HepG2 (cell line): Measurements from ENCODE around the gene SCYL1. TPM values are rescaled to one million over a fixed set of nuclear protein-coding genes. Genes with fewer than 3 reads are reported as not detected.

ENCODE experiments used
- AGO2 ChIP-seq: fragments of 200-400 bp; formaldehyde crosslinking; optimal IDR thresholded peaks from 2 replicates; pipeline ENCODE3; 2017; ENCODE audit warnings: mild to moderate bottlenecking, low read depth, low read length, moderate library complexity
- ATF7 ChIP-seq, 2 experiments: fragments of 450-650 bp in 1 of 2; sonication (generic) in 1 of 2; formaldehyde crosslinking in 1 of 2; IDR thresholded peaks; 2 replicates each; pipeline versions ENCODE4 v1.4.0 to v1.6.1; 2016 to 2020; ENCODE audit warnings: antibody characterized with exemption in 1 of 2, mild to moderate bottlenecking in 1 of 2, missing genetic modification reagents in 1 of 2
- EHMT2 ChIP-seq: fragments of 200-600 bp; sonication (generic); IDR thresholded peaks from 2 replicates; pipeline ENCODE4 v1.7.0; 2017; ENCODE audit warnings: antibody characterized with exemption, low read depth, low read length, borderline replicate concordance
- GPBP1L1 ChIP-seq: sonication (generic); formaldehyde crosslinking; IDR thresholded peaks from 2 replicates; pipeline ENCODE4 v1.5.0; 2020; ENCODE audit warnings: mild to moderate bottlenecking, missing genetic modification reagents
- HDAC2 ChIP-seq: sonication (generic); formaldehyde crosslinking; IDR thresholded peaks from 2 replicates; pipeline ENCODE4 v1.4.0; 2020; ENCODE audit warnings: missing genetic modification reagents
- ISL2 ChIP-seq: sonication (generic); formaldehyde crosslinking; IDR thresholded peaks from 2 replicates; pipeline ENCODE4 v1.5.0; 2020; ENCODE audit warnings: missing genetic modification reagents
- MAX ChIP-seq: IDR thresholded peaks from 2 replicates; pipeline ENCODE4 v1.6.1; 2012; ENCODE audit warnings: inconsistent platforms
- MZF1 ChIP-seq: sonication (generic); formaldehyde crosslinking; IDR thresholded peaks from 2 replicates; pipeline ENCODE4 v1.8.1; 2023; ENCODE audit warnings: mild to moderate bottlenecking, missing genetic modification reagents, borderline replicate concordance
- PBX2 ChIP-seq: IDR thresholded peaks from 2 replicates; pipeline ENCODE4 v1.6.1; 2016; ENCODE audit warnings: control low read depth
- POLR2G ChIP-seq: fragments of 200-400 bp; formaldehyde crosslinking; IDR thresholded peaks from 2 replicates; pipeline ENCODE4 v1.6.1; 2018; ENCODE audit warnings: mild to moderate bottlenecking, low read depth, low read length, moderate library complexity
- PRMT3 ChIP-seq: sonication (generic); formaldehyde crosslinking; IDR thresholded peaks from 2 replicates; pipeline ENCODE4 v1.8.1; 2022; ENCODE audit warnings: low read depth, mild to moderate bottlenecking, moderate library complexity, missing genetic modification reagents, borderline replicate concordance
- RBAK ChIP-seq: sonication (generic); formaldehyde crosslinking; IDR thresholded peaks from 2 replicates; pipeline ENCODE4 v1.5.1; 2020; ENCODE audit warnings: mild to moderate bottlenecking, missing genetic modification reagents
- RBFOX2 ChIP-seq: fragments of 200-400 bp; formaldehyde crosslinking; IDR thresholded peaks from 2 replicates; pipeline ENCODE4 v1.6.1; 2017; ENCODE audit warnings: low read depth, mild to moderate bottlenecking, low read length
- TRAFD1 ChIP-seq: sonication (generic); formaldehyde crosslinking; IDR thresholded peaks from 2 replicates; pipeline ENCODE4 v1.5.1; 2020; ENCODE audit warnings: missing genetic modification reagents, mild to moderate bottlenecking, borderline replicate concordance
- ZIK1 ChIP-seq: sonication (generic); formaldehyde crosslinking; IDR thresholded peaks from 2 replicates; pipeline ENCODE4 v1.5.0; 2020; ENCODE audit warnings: mild to moderate bottlenecking, low read depth, missing genetic modification reagents, borderline replicate concordance
- ZNF12 ChIP-seq: sonication (generic); formaldehyde crosslinking; IDR thresholded peaks from 2 replicates; pipeline ENCODE4 v1.5.0; 2020; ENCODE audit warnings: missing genetic modification reagents
- ZNF362 ChIP-seq: sonication (generic); formaldehyde crosslinking; IDR thresholded peaks from 2 replicates; pipeline ENCODE4 v1.4.0; 2020; ENCODE audit warnings: missing genetic modification reagents, mild to moderate bottlenecking, borderline replicate concordance
- ZNF503 ChIP-seq: sonication (generic); formaldehyde crosslinking; IDR thresholded peaks from 2 replicates; pipeline ENCODE4 v1.4.0; 2020; ENCODE audit warnings: missing genetic modification reagents
- ZNF577 ChIP-seq: sonication (generic); formaldehyde crosslinking; IDR thresholded peaks from 2 replicates; pipeline ENCODE4 v1.4.0; 2020; ENCODE audit warnings: mild to moderate bottlenecking, low read depth, missing genetic modification reagents, borderline replicate concordance
- ZNF788 ChIP-seq: sonication (generic); formaldehyde crosslinking; IDR thresholded peaks from 2 replicates; pipeline ENCODE4 v1.5.0; 2020; ENCODE audit warnings: mild to moderate bottlenecking, missing genetic modification reagents, borderline replicate concordance
- ZNF816 ChIP-seq: sonication (generic); formaldehyde crosslinking; IDR thresholded peaks from 2 replicates; pipeline ENCODE4 v1.8.0; 2022; ENCODE audit warnings: missing genetic modification reagents, mild to moderate bottlenecking, borderline replicate concordance
- polyA plus RNA-seq, 8 experiments: library from polyadenylated mRNA; depleted of rRNA in 3 of 8; stranded (reverse) in 7 of 8; unstranded in 1 of 8; fragments of >200 nt; fragmentation: Illumina TruSeq in 4 of 8; extraction: Trizol in 4 of 8; gene quantifications; 2 replicates each; pipeline versions ENCODE4 v1.2.1 to v1.2.3, GENCODE V29; 2011 to 2016; ENCODE audit warnings: low read depth in 4 of 8, missing spikeins in 1 of 8, mixed read lengths in 1 of 8; ENCODE audit not compliant: insufficient read depth in 1 of 8
- total RNA-seq, 5 experiments: library from RNA; depleted of rRNA; stranded (reverse); fragments of >200 nt; fragmentation: Illumina TruSeq; extraction: Trizol; gene quantifications; 2 replicates each; pipeline ENCODE4 v1.2.3, GENCODE V29; 2016; ENCODE audit warnings: low read depth in 1 of 5

SCYL1 gene
- total and polyA plus RNA-seq, 2 of the 13 experiments (the other 11 are each of a cell fraction or from before 2014, with no cell fraction given), result 65.9 to 103 TPM

GRCh38 chr11:65503949-65504673 is 20.8 kb upstream of the SCYL1 start (continued):
- no peak for TF ChIP-seq HDAC2 (CRISPR knock-in tag)
- TF ChIP-seq GPBP1L1 (CRISPR knock-in tag), result no peak
- TF ChIP-seq ISL2, result no peak
- no peak for TF ChIP-seq EHMT2
- TF ChIP-seq RBAK (CRISPR knock-in tag), result no peak
- TF ChIP-seq PBX2, result no peak
- peak; percentile 66; the same call in 1 of the 2 replicates for TF ChIP-seq ZNF362 (CRISPR knock-in tag)
- peak; percentile 41 for TF ChIP-seq AGO2
- no peak for TF ChIP-seq MZF1 (CRISPR knock-in tag)
- TF ChIP-seq RBFOX2, result peak; percentile 59
- TF ChIP-seq ZNF12 (CRISPR knock-in tag), result peak; percentile 57; the same call in 1 of the 2 replicates
- no peak for TF ChIP-seq ZNF577 (CRISPR knock-in tag)
- no peak for TF ChIP-seq PRMT3
- peak; percentile 61 for TF ChIP-seq POLR2G
- no peak for TF ChIP-seq ZNF816
- TF ChIP-seq TRAFD1 (CRISPR knock-in tag), result no peak
- no peak for TF ChIP-seq MAX
- no peak for TF ChIP-seq ZIK1 (CRISPR knock-in tag)
- no peak for TF ChIP-seq ZNF788 (CRISPR knock-in tag)
- TF ChIP-seq ZNF503 (CRISPR knock-in tag), result no peak
- TF ChIP-seq ATF7 (IDR thresholded peaks at IDR 0.05), result no peak
- TF ChIP-seq ATF7 (CRISPR knock-in tag; IDR thresholded peaks at IDR 0.05), result no peak
